Mesenchymal stem cell (in vitro differentiated cells and primary cell): Measurements from ENCODE around the gene NSUN7.

Experiments
- DNase-seq: peaks from one replicate; pipeline ENCODE4 v3.0.0-alpha.2; 2013
- H2AFZ ChIP-seq: one replicate; pipeline ENCODE4 v1.6.1; 2013; ENCODE audit warnings: low read depth, mild to moderate bottlenecking, control low read depth, inconsistent platforms, low read length, moderate library complexity
- H2AK5ac ChIP-seq: 2 replicates; pipeline ENCODE4 v1.6.1; 2013; ENCODE audit warnings: low read length, moderate library complexity, mild to moderate bottlenecking, inconsistent platforms; ENCODE audit not compliant: severe bottlenecking
- H2BK120ac ChIP-seq: one replicate; pipeline ENCODE4 v1.6.1; 2013; ENCODE audit warnings: low read depth, mild to moderate bottlenecking, inconsistent platforms, low read length, moderate library complexity
- H2BK12ac ChIP-seq, 2 experiments: one replicate each; pipeline ENCODE4 v1.6.1; 2013; ENCODE audit warnings: inconsistent platforms in 2 of 2, low read length in 2 of 2, mild to moderate bottlenecking in 2 of 2, moderate library complexity in 2 of 2, control low read depth in 1 of 2
- H2BK15ac ChIP-seq: one replicate; pipeline ENCODE4 v1.6.1; 2013; ENCODE audit warnings: mild to moderate bottlenecking, low read depth, inconsistent platforms; ENCODE audit not compliant: poor library complexity, severe bottlenecking
- H2BK5ac ChIP-seq: 2 replicates; pipeline ENCODE4 v1.6.1; 2013; ENCODE audit warnings: low read depth, mild to moderate bottlenecking, low read length, control low read depth, inconsistent platforms; ENCODE audit not compliant: poor library complexity, severe bottlenecking
- H3K14ac ChIP-seq, 2 experiments: one replicate each; pipeline ENCODE4 v1.6.1; 2013; ENCODE audit warnings: inconsistent platforms in 2 of 2, low read length in 2 of 2, control low read depth in 1 of 2, mild to moderate bottlenecking in 1 of 2, moderate library complexity in 1 of 2
- H3K18ac ChIP-seq, 2 experiments: one replicate each; pipeline ENCODE4 v1.6.1; 2013; ENCODE audit warnings: inconsistent platforms in 2 of 2, low read length in 2 of 2, control low read depth in 1 of 2, low read depth in 1 of 2, mild to moderate bottlenecking in 1 of 2
- H3K23ac ChIP-seq, 2 experiments: one replicate each; pipeline ENCODE4 v1.6.1; 2013; ENCODE audit warnings: inconsistent platforms in 2 of 2, low read length in 2 of 2, mild to moderate bottlenecking in 2 of 2, moderate library complexity in 2 of 2, control low read depth in 1 of 2
- H3K27ac ChIP-seq: 2 replicates; pipeline ENCODE4 v1.5.1; 2013; ENCODE audit warnings: mild to moderate bottlenecking, moderate library complexity, low read length, control low read depth, inconsistent platforms; ENCODE audit not compliant: poor library complexity, severe bottlenecking
- H3K27me3 ChIP-seq, 2 experiments: 2 replicates each; pipeline versions ENCODE4 v1.6.1 to v1.7.0; 2013; ENCODE audit warnings: low read length in 2 of 2, mild to moderate bottlenecking in 2 of 2, moderate library complexity in 2 of 2, control low read depth in 1 of 2, inconsistent platforms in 1 of 2; ENCODE audit not compliant: control insufficient read depth in 1 of 2, insufficient read depth in 1 of 2
- H3K36me3 ChIP-seq, 2 experiments: 2 replicates each; pipeline versions ENCODE4 v1.6.1 to v1.7.0; 2013; ENCODE audit warnings: low read length in 2 of 2, control low read depth in 1 of 2, inconsistent platforms in 1 of 2, low read depth in 1 of 2, mild to moderate bottlenecking in 1 of 2; ENCODE audit not compliant: insufficient read depth in 2 of 2, control insufficient read depth in 1 of 2
- H3K4ac ChIP-seq, 2 experiments: one replicate each; pipeline ENCODE4 v1.6.1; 2013; ENCODE audit warnings: inconsistent platforms in 2 of 2, low read length in 2 of 2, mild to moderate bottlenecking in 2 of 2, moderate library complexity in 2 of 2, control low read depth in 1 of 2, low read depth in 1 of 2
- H3K4me1 ChIP-seq: 2 replicates; pipeline ENCODE4 v1.6.1; 2013; ENCODE audit warnings: low read depth, low read length, control low read depth; ENCODE audit not compliant: control insufficient read depth, insufficient read depth
- H3K4me2 ChIP-seq: 2 replicates; pipeline ENCODE4 v1.6.1; 2013; ENCODE audit warnings: low read length, mild to moderate bottlenecking, inconsistent platforms; ENCODE audit not compliant: poor library complexity, severe bottlenecking
- H3K4me3 ChIP-seq, 2 experiments: 2 replicates each; pipeline versions ENCODE4 v1.5.1 to v1.7.0; 2013; ENCODE audit warnings: low read length in 2 of 2, mild to moderate bottlenecking in 2 of 2, control low read depth in 1 of 2, low read depth in 1 of 2; ENCODE audit not compliant: insufficient read depth in 1 of 2
- H3K79me1 ChIP-seq: replicated peaks from 2 replicates; pipeline ENCODE4 v1.6.1; 2013; ENCODE audit warnings: mild to moderate bottlenecking, control low read depth, low read length, inconsistent platforms; ENCODE audit not compliant: poor library complexity, severe bottlenecking
- H3K9ac ChIP-seq: 2 replicates; pipeline ENCODE4 v1.7.0; 2013; ENCODE audit warnings: mild to moderate bottlenecking, low read length, moderate library complexity
- H3K9me3 ChIP-seq: 2 replicates; pipeline ENCODE4 v1.7.0; 2013; ENCODE audit warnings: mild to moderate bottlenecking, low read length; ENCODE audit not compliant: control insufficient read depth
- H4K8ac ChIP-seq: one replicate; pipeline ENCODE4 v1.6.1; 2013; ENCODE audit warnings: inconsistent platforms, mild to moderate bottlenecking, low read length, moderate library complexity
- H4K91ac ChIP-seq: one replicate; pipeline ENCODE4 v1.6.1; 2013; ENCODE audit warnings: mild to moderate bottlenecking, low read length, inconsistent platforms
- WGBS: methylation state at CpG from one replicate; pipeline ENCODE4 v1.1.7; 2013; ENCODE audit warnings: mixed read lengths; 5-methylcytosine and 5-hydroxymethylcytosine counted together

The NSUN7 gene

GRCh38 chr4:40733752-40734151 lies 16.0 kb upstream of the NSUN7 start:
- Histone ChIP-seq H2AK5ac (no peak overlapping the region), H2BK12ac (no peak overlapping the region), H3K14ac (no peak overlapping the region), H3K18ac (no peak overlapping the region), H3K4me3 (no peak overlapping the region), H3K36me3 (no peaks in the 10 kb centered on the region), H4K91ac (no peak overlapping the region), H3K79me1 (no peaks in the 10 kb centered on the region), H3K9ac (no peak overlapping the region), H3K4me2 (no peak overlapping the region), H2AFZ (no peak overlapping the region), H3K27ac (no peak overlapping the region), H3K27me3 (peaks cover 0 to 3% of the 10 kb centered on the region in 2 experiments), H2BK120ac (no peak overlapping the region), H3K23ac (no peak overlapping the region), H4K8ac (no peak overlapping the region), H2BK15ac (no peak overlapping the region), H3K9me3 (no peaks in the 10 kb centered on the region), H2BK5ac (no peak overlapping the region), H3K4me1 (peaks cover 3% of the 10 kb centered on the region), H3K4ac (no peak overlapping the region)
- WGBS = 92% methylated on average over 7 of the region's 7 CpGs
- no peak for DNase-seq

GRCh38 chr4:40734497-40734896 lies 15.3 kb upstream of the NSUN7 start:
- H2AFZ ChIP-seq = no peak overlapping the region
- H2BK120ac ChIP-seq = no peak overlapping the region
- H3K18ac ChIP-seq = no peak overlapping the region
- no peak overlapping the region for H3K4me3 ChIP-seq
- no peak overlapping the region for H3K23ac ChIP-seq
- H2AK5ac ChIP-seq = no peak overlapping the region
- no peak overlapping the region for H4K91ac ChIP-seq
- peaks cover 0 to 3% of the 10 kb centered on the region in 2 experiments for H3K27me3 ChIP-seq
- no peak for DNase-seq
- peaks cover 3% of the 10 kb centered on the region for H3K4me1 ChIP-seq
- no peaks in the 10 kb centered on the region for H3K36me3 ChIP-seq
- H3K9me3 ChIP-seq = no peaks in the 10 kb centered on the region
- no peak overlapping the region for H2BK15ac ChIP-seq
- H2BK5ac ChIP-seq = no peak overlapping the region
- WGBS = 47% methylated on average over 5 of the region's 5 CpGs
- H3K79me1 ChIP-seq = no peaks in the 10 kb centered on the region
- no peak overlapping the region for H3K4ac ChIP-seq
- no peak overlapping the region for H3K4me2 ChIP-seq
- H4K8ac ChIP-seq = no peak overlapping the region
- no peak overlapping the region for H3K9ac ChIP-seq
- H3K27ac ChIP-seq = no peak overlapping the region
- no peak overlapping the region for H3K14ac ChIP-seq
- no peak overlapping the region for H2BK12ac ChIP-seq

GRCh38 chr4:40736910-40737309 lies 12.8 kb upstream of the NSUN7 start:
- H2BK12ac ChIP-seq = no peak overlapping the region
- H2AFZ ChIP-seq = no peak overlapping the region
- no peak overlapping the region for H3K18ac ChIP-seq
- H3K4me2 ChIP-seq = no peak overlapping the region
- H3K4me3 ChIP-seq = no peak overlapping the region
- no peak overlapping the region for H2AK5ac ChIP-seq
- H3K79me1 ChIP-seq = no peaks in the 10 kb centered on the region
- H3K4ac ChIP-seq = no peak overlapping the region
- no peak overlapping the region for H3K27ac ChIP-seq
- H3K4me1 ChIP-seq = no peaks in the 10 kb centered on the region
- H4K8ac ChIP-seq = no peak overlapping the region
- H3K36me3 ChIP-seq = no peaks in the 10 kb centered on the region
- no peak overlapping the region for H2BK120ac ChIP-seq
- DNase-seq = peak; percentile 47
- H3K27me3 ChIP-seq = peaks cover 0 to 3% of the 10 kb centered on the region in 2 experiments
- WGBS = no CpG with 5 or more reads among the region's 1 CpG
- no peak overlapping the region for H3K23ac ChIP-seq
- H4K91ac ChIP-seq = no peak overlapping the region
- no peak overlapping the region for H2BK15ac ChIP-seq
- no peaks in the 10 kb centered on the region for H3K9me3 ChIP-seq
- H3K14ac ChIP-seq = no peak overlapping the region
- H3K9ac ChIP-seq = no peak overlapping the region
- no peak overlapping the region for H2BK5ac ChIP-seq

- Histone ChIP-seq H4K91ac (no peak overlapping the region), H3K4me1 (no peaks in the 10 kb centered on the region), H2BK5ac (no peak overlapping the region), H3K14ac (no peak overlapping the region), H3K9me3 (no peaks in the 10 kb centered on the region), H4K8ac (no peak overlapping the region), H2BK15ac (no peak overlapping the region), H3K27me3 (peaks cover 0 to 3% of the 10 kb centered on the region in 2 experiments), H2BK120ac (no peak overlapping the region), H3K27ac (no peak overlapping the region), H3K36me3 (no peaks in the 10 kb centered on the region), H3K4ac (no peak overlapping the region), H3K9ac (no peak overlapping the region), H2AFZ (no peak overlapping the region), H2AK5ac (no peak overlapping the region), H3K4me2 (no peak overlapping the region), H3K23ac (no peak overlapping the region), H3K18ac (no peak overlapping the region), H2BK12ac (no peak overlapping the region), H3K79me1 (no peaks in the 10 kb centered on the region), H3K4me3 (no peak overlapping the region)
- no peak for DNase-seq
- WGBS = 73% methylated on average over 1 of the region's 2 CpGs
These were observed 11.9 kb upstream of the NSUN7 start for GRCh38 chr4:40737879-40738278.
